HEK293T (cell line): ENCODE data around the gene PLRG1.

Experiments
- CTCF ChIA-PET: fragments of 350-600 bp; formaldehyde crosslinking; extraction: SDS; loops from one replicate; lab custom pipeline; 2021; ENCODE audit warnings: antibody characterized with exemption, inconsistent platforms; lab: Yijun Ruan, JAX
- POLR2A ChIA-PET: fragments of 350-600 bp; formaldehyde crosslinking; extraction: SDS; loops from one replicate; lab custom pipeline; 2020; ENCODE audit warnings: antibody characterized with exemption, inconsistent platforms; lab: Yijun Ruan, JAX
- DNase-seq: peaks from one replicate; pipeline ENCODE4 v3.0.0; 2012; ENCODE audit warnings: mixed read lengths; ENCODE audit errors: extremely low spot score
- FOXA1 ChIP-seq: fragments of 450-650 bp; IDR thresholded peaks from 2 replicates; pipeline ENCODE4 v1.6.1; 2016; ENCODE audit warnings: mild to moderate bottlenecking

PLRG1 gene

GRCh38 chr4:154485127-154485773, 65.0 kb downstream of the PLRG1 start:
- DNase-seq = no peak
- POLR2A ChIA-PET = no interaction called here
- TF ChIP-seq FOXA1 = no peak
- CTCF ChIA-PET = no interaction called here
